A673 (cell line): Measurements from ENCODE around the gene CTXN3. TPM values are rescaled to one million over a fixed set of nuclear protein-coding genes. Genes with fewer than 3 reads are reported as not detected.

Source experiments
- BruUV-seq: library from RNA; stranded (reverse); fragments of 400-500 nt; replicated peaks from 2 replicates; lab custom pipeline; 2021; lab: Mats Ljungman, UMichigan
- CTCF ChIA-PET: fragments of 300-600 bp; sonication (Branson Sonifier 250); formaldehyde crosslinking; loops from one replicate; lab custom pipeline; 2022; ENCODE audit warnings: antibody characterized with exemption; lab: Charles Lee
- POLR2A ChIA-PET: fragments of 300-600 bp; sonication (Branson Sonifier 250); formaldehyde crosslinking; loops from one replicate; lab custom pipeline; 2022; ENCODE audit warnings: antibody characterized with exemption; ENCODE audit not compliant: low non-redundant PET; lab: Charles Lee
- DNase-seq: peaks from one replicate; pipeline ENCODE4 v3.0.0-alpha.2; 2015; ENCODE audit warnings: low spot score
- H3K27ac ChIP-seq: fragments of 200-600 bp; sonication (generic); 2 replicates; pipeline ENCODE4 v1.5.1; 2016; ENCODE audit warnings: mixed run types, low read depth, mild to moderate bottlenecking, mixed read lengths, antibody characterized with exemption, low read length; ENCODE audit not compliant: poor library complexity, severe bottlenecking
- H3K27me3 ChIP-seq: fragments of 200-600 bp; sonication (generic); replicated peaks from 2 replicates; pipeline ENCODE4 v1.6.1; 2017; ENCODE audit warnings: mixed run types, low read depth, mild to moderate bottlenecking, mixed read lengths, antibody characterized with exemption, low read length; ENCODE audit not compliant: insufficient read depth, poor library complexity
- H3K36me3 ChIP-seq: fragments of 200-600 bp; sonication (generic); 2 replicates; pipeline ENCODE4 v1.6.1; 2016; ENCODE audit warnings: mixed run types, mild to moderate bottlenecking, mixed read lengths, antibody characterized with exemption, low read length; ENCODE audit not compliant: insufficient read depth, poor library complexity, severe bottlenecking
- H3K4me1 ChIP-seq: fragments of 200-600 bp; sonication (generic); 2 replicates; pipeline ENCODE4 v1.6.1; 2017; ENCODE audit warnings: mixed run types, mild to moderate bottlenecking, mixed read lengths, antibody characterized with exemption, low read length; ENCODE audit not compliant: insufficient read depth, poor library complexity, severe bottlenecking
- H3K4me3 ChIP-seq: fragments of 200-600 bp; sonication (generic); 2 replicates; pipeline ENCODE4 v1.5.1; 2016; ENCODE audit warnings: low read depth, mixed run types, mild to moderate bottlenecking, mixed read lengths, low read length; ENCODE audit not compliant: poor library complexity, severe bottlenecking
- H3K9me3 ChIP-seq: fragments of 200-600 bp; sonication (generic); 2 replicates; pipeline ENCODE4 v1.6.1; 2016; ENCODE audit warnings: mixed run types, low read depth, mild to moderate bottlenecking, mixed read lengths, antibody characterized with exemption, low read length; ENCODE audit not compliant: poor library complexity, severe bottlenecking
- EZH2 ChIP-seq: fragments of 200-600 bp; sonication (generic); IDR thresholded peaks from 2 replicates; pipeline ENCODE4 v1.6.1; 2017; ENCODE audit warnings: borderline replicate concordance, low read depth, mild to moderate bottlenecking, mixed read lengths, antibody characterized with exemption, low read length; ENCODE audit not compliant: poor library complexity, severe bottlenecking
- intact Hi-C: fragments of 100-400 bp; cut with micrococcal nuclease; formaldehyde crosslinking; loops from one replicate; pipeline ENCODE4 v1.10.0; 2022; ENCODE audit not compliant: unreplicated experiment
- total RNA-seq: library from RNA; stranded (reverse); gene quantifications from 2 replicates; pipeline ENCODE4 v1.2.3, GENCODE V29; 2021
- TF ChIP-seq, protein P1 (sequence below): fragments of 300-800, 200-600 bp; sonication (generic); conservative IDR thresholded peaks from 2 replicates; pipeline ENCODE4 v1.5.1; 2017; ENCODE audit warnings: low read depth, mild to moderate bottlenecking, antibody characterized with exemption, low read length, moderate library complexity, mixed read lengths

The CTXN3 gene
- total RNA-seq, 1 experiment from 2014 or later: not detected

DNA sequence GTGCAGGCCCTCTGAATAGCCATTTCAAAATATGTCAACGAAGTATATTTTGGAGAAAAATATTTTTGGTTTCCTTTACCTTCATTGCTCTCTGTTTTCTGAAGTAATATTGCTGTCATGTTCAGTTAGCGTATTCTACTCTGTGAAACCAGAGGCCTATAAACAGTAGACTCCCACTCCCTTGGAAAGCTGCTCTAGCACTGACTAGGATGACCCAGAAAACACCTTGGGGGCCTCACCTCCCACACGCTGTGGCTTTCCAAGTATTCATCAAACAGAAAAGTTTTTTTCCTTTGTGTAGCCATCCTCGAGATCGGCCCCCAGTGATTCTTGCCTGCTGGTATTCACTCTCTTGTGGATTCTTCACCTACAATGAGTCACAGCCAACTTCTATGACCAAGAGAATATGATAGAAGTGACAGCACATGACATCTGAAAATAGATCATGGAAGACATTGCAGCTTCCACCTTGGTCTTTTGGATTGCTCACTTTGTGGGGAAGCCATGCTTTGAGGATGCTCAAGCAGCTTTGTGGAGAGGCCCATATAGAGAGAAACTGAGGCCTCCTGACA is 28.9 kb upstream of the CTXN3 start:
- ChIA-PET POLR2A (no interaction called here), CTCF (no interaction called here)
- no peak for TF ChIP-seq EZH2
- TF ChIP-seq, protein P1, sequence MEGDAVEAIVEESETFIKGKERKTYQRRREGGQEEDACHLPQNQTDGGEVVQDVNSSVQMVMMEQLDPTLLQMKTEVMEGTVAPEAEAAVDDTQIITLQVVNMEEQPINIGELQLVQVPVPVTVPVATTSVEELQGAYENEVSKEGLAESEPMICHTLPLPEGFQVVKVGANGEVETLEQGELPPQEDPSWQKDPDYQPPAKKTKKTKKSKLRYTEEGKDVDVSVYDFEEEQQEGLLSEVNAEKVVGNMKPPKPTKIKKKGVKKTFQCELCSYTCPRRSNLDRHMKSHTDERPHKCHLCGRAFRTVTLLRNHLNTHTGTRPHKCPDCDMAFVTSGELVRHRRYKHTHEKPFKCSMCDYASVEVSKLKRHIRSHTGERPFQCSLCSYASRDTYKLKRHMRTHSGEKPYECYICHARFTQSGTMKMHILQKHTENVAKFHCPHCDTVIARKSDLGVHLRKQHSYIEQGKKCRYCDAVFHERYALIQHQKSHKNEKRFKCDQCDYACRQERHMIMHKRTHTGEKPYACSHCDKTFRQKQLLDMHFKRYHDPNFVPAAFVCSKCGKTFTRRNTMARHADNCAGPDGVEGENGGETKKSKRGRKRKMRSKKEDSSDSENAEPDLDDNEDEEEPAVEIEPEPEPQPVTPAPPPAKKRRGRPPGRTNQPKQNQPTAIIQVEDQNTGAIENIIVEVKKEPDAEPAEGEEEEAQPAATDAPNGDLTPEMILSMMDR: no peak
- H3K9me3 ChIP-seq: no peaks in the 10 kb centered on the region
- no TSS peak for BruUV-seq
- no peak overlapping the region for H3K4me3 ChIP-seq
- no peak overlapping the region for H3K27ac ChIP-seq
- intact Hi-C loops: no loop called here
- no peak for DNase-seq
- peaks cover 32% of the 10 kb centered on the region for H3K27me3 ChIP-seq
- H3K4me1 ChIP-seq: no peaks in the 10 kb centered on the region
- no peaks in the 10 kb centered on the region for H3K36me3 ChIP-seq

DNA sequence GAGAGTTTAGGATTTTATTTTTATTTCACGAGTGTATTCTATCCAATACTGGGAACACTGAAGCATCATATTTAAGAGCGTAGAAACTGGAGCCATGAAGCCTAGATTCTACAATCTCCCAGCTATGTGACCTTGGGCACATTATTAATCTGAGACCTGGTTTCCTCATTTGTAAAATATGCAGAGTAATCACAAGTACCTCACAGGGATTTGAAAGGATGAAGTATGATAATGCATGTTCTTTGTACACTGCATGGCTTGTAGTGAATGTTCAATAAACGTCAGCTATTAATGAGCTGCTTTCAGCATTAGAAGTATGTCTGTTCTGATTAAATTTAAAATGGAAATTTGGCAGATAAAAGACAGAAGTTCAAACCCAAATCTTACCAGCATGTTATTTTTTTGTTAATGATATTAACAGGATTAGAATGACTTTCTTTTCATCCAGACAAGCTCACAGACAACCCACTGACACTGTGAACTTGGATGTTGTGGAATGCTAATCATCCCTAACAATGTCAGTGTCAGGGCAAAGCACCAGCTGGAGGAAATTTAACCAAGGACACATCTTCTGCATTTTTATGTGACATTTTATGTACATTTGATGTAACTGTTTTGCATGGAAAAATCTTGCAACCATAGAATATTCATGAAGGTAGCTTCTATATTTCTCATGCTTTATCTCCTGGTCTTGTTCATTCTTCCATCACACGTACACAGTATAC is 27.1 kb upstream of the CTXN3 start:
- TF ChIP-seq, protein P1: no peak
- no peak for TF ChIP-seq EZH2
- POLR2A ChIA-PET: no interaction called here
- Histone ChIP-seq H3K4me1 (no peaks in the 10 kb centered on the region), H3K36me3 (no peaks in the 10 kb centered on the region), H3K9me3 (no peaks in the 10 kb centered on the region), H3K27ac (no peak overlapping the region), H3K4me3 (no peak overlapping the region), H3K27me3 (peaks cover 30% of the 10 kb centered on the region)
- no TSS peak for BruUV-seq
- CTCF ChIA-PET: no interaction called here
- intact Hi-C loops: no loop called here
- no peak for DNase-seq

DNA sequence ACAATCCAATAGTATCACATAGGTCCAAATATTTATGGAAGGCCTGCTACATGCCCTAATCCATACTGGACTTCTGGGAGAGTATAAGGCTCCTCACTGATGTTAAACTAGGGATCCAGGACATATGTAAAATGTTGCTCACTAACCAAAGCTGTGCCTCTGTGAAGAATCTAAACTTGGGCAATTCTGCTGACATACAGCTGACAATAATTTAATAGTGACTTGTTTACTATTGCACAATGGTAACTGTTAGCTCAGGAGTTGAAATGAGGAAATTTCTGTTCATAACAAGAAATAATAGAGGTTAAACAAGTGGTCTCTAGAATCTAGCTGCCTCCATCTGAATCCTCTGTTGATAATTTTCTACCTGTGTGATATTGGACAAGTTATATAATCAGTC is 14.9 kb upstream of the CTXN3 start:
- Histone ChIP-seq H3K36me3 (no peaks in the 10 kb centered on the region), H3K9me3 (no peaks in the 10 kb centered on the region), H3K27ac (no peak overlapping the region), H3K4me1 (no peaks in the 10 kb centered on the region), H3K4me3 (no peak overlapping the region), H3K27me3 (peaks cover 92% of the 10 kb centered on the region)
- TF ChIP-seq EZH2: no peak
- TF ChIP-seq, protein P1: no peak
- POLR2A ChIA-PET: no interaction called here
- DNase-seq: no peak
- BruUV-seq: no TSS peak
- CTCF ChIA-PET: no interaction called here
- intact Hi-C loops: no loop called here
